Tongue (tissue), 2 donors: Measurements from ENCODE around the gene CD247. TPM values are rescaled to one million over a fixed set of nuclear protein-coding genes. Genes with fewer than 3 reads are reported as not detected.

ENCODE experiments used
- DNase-seq: peaks from one replicate; pipeline ENCODE4 v3.0.0-alpha.2; 2015
- total RNA-seq: library from RNA; depleted of rRNA; stranded (reverse); fragments of >200 nt; gene quantifications from one replicate; pipeline ENCODE4 v1.2.3, GENCODE V29; 2014

CD247 gene
- total RNA-seq, 1 donor from 2014 or later = 0.41 TPM

- no peak for DNase-seq
Observed at GRCh38 chr1:167463080-167463479, 55.2 kb downstream of the CD247 start.

GRCh38 chr1:167462341-167462740 is 56.0 kb downstream of the CD247 start:
- DNase-seq = no peak

- DNase-seq = no peak
Observed at GRCh38 chr1:167460836-167461235, 57.5 kb downstream of the CD247 start.

GRCh38 chr1:167457936-167458584 is 60.3 kb downstream of the CD247 start:
- DNase-seq = no peak

GRCh38 chr1:167456926-167457325 is 61.4 kb downstream of the CD247 start:
- no peak for DNase-seq

GRCh38 chr1:167456524-167456923 is 61.8 kb downstream of the CD247 start:
- DNase-seq = no peak

GRCh38 chr1:167455786-167456446 is 62.4 kb downstream of the CD247 start:
- DNase-seq = peak; percentile 74

GRCh38 chr1:167454894-167455785 is 63.2 kb downstream of the CD247 start:
- peak; percentile 65 for DNase-seq

GRCh38 chr1:167454304-167454893 is 63.9 kb downstream of the CD247 start:
- DNase-seq = no peak

- DNase-seq = no peak
Observed at GRCh38 chr1:167453123-167453522, 65.2 kb downstream of the CD247 start.

- no peak for DNase-seq
Observed at GRCh38 chr1:167452483-167452882, 65.8 kb downstream of the CD247 start.

GRCh38 chr1:167450843-167451242 is 67.5 kb downstream of the CD247 start:
- no peak for DNase-seq

GRCh38 chr1:167447521-167448136 is 70.7 kb downstream of the CD247 start:
- no peak for DNase-seq

GRCh38 chr1:167446966-167447365 is 71.4 kb downstream of the CD247 start:
- DNase-seq = no peak

- no peak for DNase-seq
Observed at GRCh38 chr1:167443757-167444156, 74.6 kb downstream of the CD247 start.

- no peak for DNase-seq
Observed at GRCh38 chr1:167442854-167443565, 75.3 kb downstream of the CD247 start.

GRCh38 chr1:167442142-167442848 is 76.0 kb downstream of the CD247 start:
- DNase-seq = peak; percentile 89

- DNase-seq = no peak
Observed at GRCh38 chr1:167441222-167441621, 77.1 kb downstream of the CD247 start.

GRCh38 chr1:167440776-167441175 is 77.6 kb downstream of the CD247 start:
- DNase-seq = no peak

- no peak for DNase-seq
Observed at GRCh38 chr1:167440345-167440744, 78.0 kb downstream of the CD247 start.
